GM19397 (cell line): ENCODE measurements around the gene ATXN7L2.
A peak's percentile ranks its signal among the peaks of the same experiment; 100 is the strongest.
"Not testable (repeated sequence)": the region's sequence is repeated elsewhere in the genome, so short reads cannot be mapped to it uniquely, and the experiment has no call there.

Experiments
- ATAC-seq: cut with Tn5 transposase; IDR thresholded peaks from one replicate; pipeline ENCODE4 v1.9.1; 2021; ENCODE audit warnings: mild to moderate bottlenecking, moderate library complexity; ENCODE audit not compliant: unreplicated experiment

ATXN7L2 gene

GRCh38 chr1:109483672-109484518 lies at the start of gene ATXN7L2:
TSS of gene ATXN7L2 (plus strand) at chr1:109483905. CDS start at chr1:109483954, 49 bp downstream.
- ATAC-seq, result peak; percentile 81

DNA sequence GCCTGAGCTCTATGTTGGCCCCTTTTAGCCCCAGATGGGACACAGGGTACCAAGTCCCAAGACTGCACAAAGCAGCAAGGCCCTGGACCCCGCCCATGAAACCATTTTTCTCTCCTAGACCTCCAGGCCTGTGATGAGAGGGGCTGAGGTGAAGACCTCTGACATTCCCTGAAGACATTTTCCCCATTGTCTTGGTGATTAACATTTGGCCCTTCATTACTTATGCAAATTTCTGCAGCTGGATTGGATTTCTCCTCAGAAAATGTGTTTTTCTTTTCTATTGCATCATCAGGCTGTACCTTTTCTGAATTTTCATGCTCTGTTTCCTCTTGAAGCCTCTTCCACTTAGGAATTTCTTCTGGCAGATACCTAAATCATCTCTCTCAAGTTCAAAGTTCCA lies 49.2 kb upstream of the ATXN7L2 start:
- no peak for ATAC-seq

GRCh38 chr1:109438798-109439297 lies 44.9 kb upstream of the ATXN7L2 start:
- no peak for ATAC-seq

- ATAC-seq, result no peak
These were observed 42.6 kb upstream of the ATXN7L2 start for GRCh38 chr1:109441069-109441468.

GRCh38 chr1:109443476-109443875 lies 40.2 kb upstream of the ATXN7L2 start:
- ATAC-seq, result no peak

DNA sequence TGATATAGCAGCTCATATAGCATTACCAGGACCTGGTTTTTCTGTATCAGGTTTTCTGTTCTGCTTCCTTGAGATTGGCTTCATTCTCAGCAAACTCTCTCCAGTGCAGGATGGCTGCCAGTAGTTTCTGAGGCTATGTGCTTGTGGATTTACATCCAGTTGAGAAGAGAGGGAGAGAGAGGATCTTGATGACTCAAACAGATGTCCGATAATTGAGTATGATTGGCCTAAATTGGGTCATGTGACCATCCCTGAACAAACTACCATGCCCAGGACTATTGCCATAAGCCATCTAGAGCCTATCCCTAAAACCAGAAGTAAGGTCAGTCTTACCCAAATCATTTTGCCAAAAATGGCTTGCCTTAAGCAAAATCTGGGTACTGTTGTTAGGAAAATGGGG lies 39.4 kb upstream of the ATXN7L2 start:
- ATAC-seq, result no peak

DNA sequence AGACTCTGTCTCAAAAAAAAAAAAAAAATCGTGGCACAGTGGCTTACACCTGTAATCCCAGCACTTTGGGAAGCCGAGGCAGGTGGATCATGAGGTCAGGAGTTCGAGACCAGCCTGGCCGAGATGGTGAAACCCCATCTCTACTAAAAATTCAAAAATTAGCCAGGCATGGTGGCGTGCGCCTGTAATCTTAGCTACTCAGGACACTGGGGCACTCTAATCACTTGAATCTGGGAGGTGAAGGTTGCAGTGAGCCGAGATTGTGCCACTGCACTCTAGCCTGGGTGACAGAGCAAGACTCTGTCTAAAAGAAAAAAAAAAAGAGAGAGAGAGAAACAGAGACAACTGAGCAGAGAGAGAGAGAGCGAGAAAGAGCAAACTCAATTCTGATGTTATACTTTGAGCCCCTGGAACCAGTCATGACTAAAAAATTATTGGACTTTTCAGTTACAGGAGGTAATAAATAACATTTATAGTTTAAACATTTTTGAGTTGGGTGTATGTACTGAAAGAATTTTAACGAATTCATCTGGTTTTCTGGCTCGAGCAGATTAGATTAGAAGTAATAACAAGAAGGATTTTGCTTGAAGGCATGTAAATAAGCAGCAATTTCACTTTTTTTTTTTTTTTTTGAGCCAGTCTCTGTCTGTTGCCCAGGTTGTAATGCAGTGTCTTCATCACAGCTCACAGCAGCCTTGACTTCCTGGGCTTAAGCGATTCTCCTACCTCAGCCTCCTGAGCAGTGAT lies 37.6 kb upstream of the ATXN7L2 start:
- ATAC-seq, result not testable (repeated sequence)

DNA sequence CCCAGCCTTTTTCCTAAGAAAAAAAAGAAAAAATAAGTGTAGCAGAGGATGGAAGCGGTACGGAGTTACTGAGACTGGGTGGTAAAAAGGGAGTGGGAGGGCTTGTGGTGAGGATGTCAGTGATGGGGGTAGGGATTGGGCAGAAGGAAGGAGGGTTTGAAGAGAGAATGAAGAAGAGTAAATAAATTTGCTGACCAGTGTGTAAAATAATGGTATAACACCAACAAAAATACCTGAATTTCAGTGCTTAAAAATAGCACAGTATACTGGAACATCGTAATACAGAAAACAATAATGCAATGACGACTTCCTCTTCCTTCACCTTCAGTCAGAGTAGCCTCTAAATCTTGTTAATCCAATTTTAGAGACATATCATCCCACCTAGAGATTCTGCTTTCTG lies 36.2 kb upstream of the ATXN7L2 start:
- ATAC-seq, result no peak

DNA sequence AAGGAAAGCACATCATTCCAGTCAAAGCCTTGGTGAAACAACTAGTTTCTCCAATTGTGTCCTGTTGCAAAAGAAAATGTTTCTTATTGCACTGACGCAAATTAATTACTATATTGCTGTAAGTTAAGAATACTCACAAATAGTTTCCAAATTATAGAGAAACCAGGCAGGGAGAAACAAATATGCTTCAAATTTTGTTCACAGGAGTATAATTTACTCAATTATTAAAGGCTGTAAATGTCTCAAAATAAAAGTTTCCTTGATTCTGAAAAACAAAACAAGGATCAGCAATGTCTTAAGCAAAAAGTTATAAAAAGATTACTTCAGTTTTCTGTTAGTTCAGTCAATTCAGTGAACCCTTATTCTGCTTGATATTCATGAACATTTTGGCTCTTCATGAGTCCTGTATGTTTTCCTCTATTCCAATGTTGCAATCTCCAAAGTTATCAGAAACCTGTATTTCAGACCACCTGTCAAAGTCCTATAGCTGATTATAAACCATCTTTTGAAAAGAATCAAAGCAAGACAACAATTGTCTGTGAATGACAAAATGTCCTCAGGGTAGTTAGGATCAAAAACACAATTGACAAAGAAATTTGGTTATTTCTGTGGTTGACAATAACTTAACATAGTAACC lies 29.1 kb upstream of the ATXN7L2 start:
- ATAC-seq, result no peak

GRCh38 chr1:109457819-109458218 lies 25.9 kb upstream of the ATXN7L2 start:
- no peak for ATAC-seq

GRCh38 chr1:109466125-109466451 lies 17.6 kb upstream of the ATXN7L2 start:
- no peak for ATAC-seq

- no peak for ATAC-seq
These were observed 17.0 kb upstream of the ATXN7L2 start, which contains the start of gene SYPL2 for GRCh38 chr1:109466452-109467300. TSS of gene SYPL2 (plus strand) at chr1:109466546. CDS start at chr1:109466844, 298 bp downstream.

DNA sequence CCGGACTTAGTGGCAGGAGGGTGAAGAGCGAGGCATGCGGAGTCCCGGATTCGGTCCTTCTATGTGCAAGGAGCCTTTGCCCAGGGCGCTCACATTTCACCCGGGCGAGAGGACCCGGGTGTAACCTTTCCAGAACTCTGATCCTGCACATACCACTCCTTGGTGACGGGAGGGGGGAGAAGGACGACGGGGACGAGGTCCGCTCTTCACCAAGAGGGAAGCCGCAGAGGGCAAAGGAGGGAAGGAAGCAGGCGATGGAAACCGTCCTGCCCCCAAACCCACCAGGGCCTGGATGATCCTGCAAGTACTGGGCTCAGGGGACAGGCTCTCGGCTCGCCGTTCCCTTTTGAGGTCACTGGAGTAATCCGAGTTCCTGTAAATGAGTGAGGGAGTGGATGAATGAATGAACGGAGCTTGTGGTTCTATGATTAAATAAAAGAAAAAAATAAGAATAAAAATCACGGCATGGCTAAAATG lies 16.4 kb upstream of the ATXN7L2 start:
- ATAC-seq, result no peak

- ATAC-seq, result no peak
These were observed 15.6 kb upstream of the ATXN7L2 start for GRCh38 chr1:109468061-109468460.

DNA sequence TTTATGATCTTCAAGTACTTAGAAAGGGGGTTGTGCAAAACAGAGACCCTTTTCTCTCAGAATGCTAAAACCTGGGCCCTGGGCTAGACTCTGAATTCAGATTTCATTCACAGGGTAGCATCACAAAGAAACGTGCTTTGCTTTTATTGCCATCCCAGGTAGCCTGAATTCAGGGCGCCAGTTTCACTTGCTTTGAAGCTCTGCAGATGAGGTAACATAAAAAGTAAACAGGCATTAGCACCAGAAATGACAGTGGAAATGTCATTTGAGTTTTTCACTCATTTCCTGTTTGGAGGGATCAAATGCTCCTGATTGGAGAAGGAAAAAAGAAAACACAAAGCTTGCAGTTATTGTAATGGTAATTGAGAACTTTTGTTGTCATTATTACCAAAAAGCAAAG lies 14.8 kb upstream of the ATXN7L2 start:
- ATAC-seq, result no peak

DNA sequence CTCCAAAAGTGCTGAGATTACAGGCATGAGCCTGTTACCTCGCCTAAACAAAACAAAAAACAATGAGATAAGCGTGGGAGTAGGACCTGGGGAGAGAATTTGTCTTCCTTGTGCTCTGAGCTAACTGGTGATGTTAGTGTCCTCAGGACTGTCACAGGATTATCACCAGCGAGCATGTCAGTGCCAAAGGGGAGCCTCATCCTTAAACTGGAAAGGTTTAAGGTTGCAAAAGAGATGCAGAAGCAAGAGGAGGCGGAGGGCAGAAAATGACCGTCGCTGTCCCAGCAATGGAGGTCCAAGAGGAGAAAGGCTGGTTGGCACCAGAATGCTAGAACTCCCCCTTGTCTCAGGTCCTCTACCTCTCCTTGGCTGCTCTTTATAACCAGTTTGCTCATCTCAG lies 13.5 kb upstream of the ATXN7L2 start:
- ATAC-seq, result no peak

DNA sequence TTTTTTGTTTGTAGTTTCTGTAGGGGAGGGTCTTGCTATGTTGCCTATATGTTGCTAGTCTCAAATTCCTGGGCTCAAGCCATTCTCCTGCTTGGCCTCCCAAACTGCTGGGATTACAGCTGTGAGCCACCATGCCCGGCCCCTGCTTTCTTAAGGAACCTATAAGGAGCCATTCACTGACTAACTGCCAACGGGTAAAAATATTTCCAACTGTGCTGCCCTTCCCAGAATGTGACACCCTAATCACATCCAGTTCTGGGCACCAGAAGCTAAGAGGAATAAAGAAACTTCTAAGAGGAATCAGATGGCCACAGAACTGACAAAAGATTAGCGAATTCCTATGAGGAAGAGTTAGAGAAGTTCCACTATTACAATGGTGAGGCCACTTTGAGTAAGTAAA lies 10.9 kb upstream of the ATXN7L2 start:
- no peak for ATAC-seq

DNA sequence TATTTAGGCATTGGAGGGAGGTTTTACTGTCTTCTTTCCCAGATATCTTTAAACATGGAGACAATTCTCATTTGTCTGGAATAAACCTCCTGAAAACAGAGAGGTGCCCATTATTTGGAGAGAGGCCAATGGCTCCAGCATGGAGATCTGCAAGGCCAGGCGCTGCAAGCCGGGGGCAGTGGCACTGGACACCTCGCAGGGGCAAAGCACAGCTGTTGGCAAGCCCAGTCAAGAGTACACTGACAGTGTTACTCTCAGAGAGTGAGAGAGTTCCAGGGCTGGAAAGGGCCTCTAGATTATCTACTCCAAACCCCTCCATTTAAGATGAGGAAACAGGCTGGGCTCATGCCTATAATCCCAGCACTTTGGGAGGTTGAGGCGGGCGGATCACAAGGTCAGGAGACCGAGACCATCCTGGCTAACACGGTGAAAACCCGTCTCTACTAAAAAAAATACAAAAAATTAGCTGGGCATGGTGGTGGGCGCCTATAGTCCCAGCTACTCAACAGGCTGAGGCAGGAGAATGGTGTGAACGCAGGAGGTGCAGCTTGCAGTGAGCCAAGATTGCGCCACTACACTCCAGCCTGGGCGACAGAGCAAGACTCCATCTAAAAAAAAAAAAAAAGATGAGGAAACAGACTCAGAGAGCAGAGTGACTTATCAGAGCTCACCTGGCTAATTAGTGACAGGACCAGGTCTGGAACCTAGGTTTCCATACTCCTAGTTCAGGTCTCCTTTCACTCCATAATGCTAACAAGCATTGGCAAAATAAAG lies 10.2 kb upstream of the ATXN7L2 start:
- ATAC-seq, result not testable (repeated sequence)

GRCh38 chr1:109474697-109475096 lies 9.0 kb upstream of the ATXN7L2 start:
- no peak for ATAC-seq

DNA sequence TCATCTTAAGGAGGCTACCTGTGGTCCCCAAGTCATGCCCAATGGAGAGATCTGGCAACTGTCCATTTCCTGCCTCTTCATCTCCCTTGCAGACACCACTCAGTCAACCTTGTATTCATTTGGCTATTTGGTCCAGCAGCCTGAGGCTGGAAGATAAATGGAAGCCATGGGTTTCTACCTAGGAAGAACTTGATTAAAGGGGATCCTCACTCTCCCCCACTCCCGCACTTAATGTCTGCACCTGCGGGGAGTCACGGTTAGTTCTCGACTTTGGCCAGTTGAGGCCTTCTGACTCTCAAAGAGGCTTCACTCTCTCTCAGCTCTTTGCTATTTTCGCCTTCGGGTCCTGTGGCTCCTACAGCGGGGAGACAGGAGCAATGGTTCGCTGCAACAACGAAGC lies 8.4 kb upstream of the ATXN7L2 start:
- no peak for ATAC-seq
